NCI-H1694 treated with DMSO at 0.1 percent for 48 hours (cell line): ENCODE results near the gene ACAA1.
"Not testable (repeated sequence)": the region's sequence is repeated elsewhere in the genome, so short reads cannot be mapped to it uniquely, and the experiment has no call there.

Source experiments
- DNase-seq: peaks from one replicate; lab custom pipeline; 2025; lab: John Stamatoyannopoulos, UW

Gene ACAA1

DNA sequence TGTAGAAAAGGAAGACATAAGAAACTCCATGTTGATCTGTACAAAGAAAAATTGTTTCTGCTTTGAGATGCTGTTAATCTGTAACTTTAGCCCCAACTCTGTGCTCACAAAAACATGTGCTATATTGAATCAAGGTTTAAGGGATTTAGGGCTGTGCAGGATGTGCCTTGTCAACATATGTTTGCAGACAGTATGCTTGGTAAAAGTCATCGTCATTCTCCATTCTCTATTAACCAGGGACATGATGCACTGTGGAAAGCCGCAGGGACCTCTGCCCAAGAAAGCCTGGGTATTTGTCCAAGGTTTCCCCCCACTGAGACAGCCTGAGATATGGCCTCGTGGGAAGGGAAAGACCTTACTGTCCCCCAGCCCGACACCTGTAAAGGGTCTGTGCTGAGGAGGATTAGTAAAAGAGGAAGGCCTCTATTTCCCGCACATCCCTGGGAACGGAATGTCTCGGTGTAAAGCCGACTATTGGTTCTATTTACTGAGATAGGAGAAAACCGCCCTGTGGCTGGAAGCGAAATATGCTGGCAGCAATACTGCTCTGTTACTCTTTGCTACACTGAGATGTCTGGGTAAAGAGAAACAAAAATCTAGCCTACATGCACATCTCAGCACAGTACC, 2.3 kb downstream of the ACAA1 start:
- not testable (repeated sequence) for DNase-seq

DNA sequence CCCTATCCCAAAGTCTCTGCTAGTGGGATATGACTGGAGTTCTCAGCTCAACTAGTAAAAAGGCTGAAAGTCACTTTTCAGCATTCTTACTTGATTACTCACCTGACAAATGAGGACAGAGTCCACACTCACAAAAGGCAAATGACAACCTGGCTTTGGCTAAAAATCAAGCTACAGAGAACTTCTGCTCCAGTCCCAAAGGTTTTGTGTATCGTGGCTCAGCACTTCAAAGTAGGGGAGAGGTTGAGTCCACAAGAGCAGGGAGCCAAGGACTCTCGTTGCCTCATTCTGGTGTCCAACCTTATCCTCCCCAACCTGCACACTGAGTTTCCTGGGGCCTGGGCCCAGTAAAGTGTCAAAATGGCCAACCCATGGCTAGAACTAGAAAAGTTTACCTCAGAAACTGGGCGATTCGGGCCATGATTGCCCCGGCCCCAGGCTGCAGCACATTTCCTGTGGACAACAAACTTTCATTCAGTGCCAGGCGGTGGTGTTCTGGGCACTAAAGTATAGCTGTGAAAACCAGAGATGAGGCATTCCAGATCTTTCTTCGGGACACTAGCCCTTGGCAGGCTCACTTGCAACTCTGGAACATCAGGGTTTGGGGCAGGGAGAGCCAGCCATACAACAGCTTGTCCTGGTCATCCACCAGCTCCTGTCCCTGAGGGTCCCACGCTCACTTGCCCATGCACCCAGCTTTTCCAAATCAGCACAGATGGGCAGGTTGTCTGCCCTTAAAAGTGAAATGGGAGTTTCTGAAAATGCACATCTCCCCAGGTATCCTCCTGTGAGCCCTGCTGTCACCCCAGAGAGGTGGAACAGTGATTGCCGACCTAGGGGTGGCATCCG, 3.1 kb downstream of the ACAA1 start:
- DNase-seq = no peak

- no peak for DNase-seq
Measured at GRCh38 chr3:38133209-38133556, 3.7 kb downstream of the ACAA1 start.

DNA sequence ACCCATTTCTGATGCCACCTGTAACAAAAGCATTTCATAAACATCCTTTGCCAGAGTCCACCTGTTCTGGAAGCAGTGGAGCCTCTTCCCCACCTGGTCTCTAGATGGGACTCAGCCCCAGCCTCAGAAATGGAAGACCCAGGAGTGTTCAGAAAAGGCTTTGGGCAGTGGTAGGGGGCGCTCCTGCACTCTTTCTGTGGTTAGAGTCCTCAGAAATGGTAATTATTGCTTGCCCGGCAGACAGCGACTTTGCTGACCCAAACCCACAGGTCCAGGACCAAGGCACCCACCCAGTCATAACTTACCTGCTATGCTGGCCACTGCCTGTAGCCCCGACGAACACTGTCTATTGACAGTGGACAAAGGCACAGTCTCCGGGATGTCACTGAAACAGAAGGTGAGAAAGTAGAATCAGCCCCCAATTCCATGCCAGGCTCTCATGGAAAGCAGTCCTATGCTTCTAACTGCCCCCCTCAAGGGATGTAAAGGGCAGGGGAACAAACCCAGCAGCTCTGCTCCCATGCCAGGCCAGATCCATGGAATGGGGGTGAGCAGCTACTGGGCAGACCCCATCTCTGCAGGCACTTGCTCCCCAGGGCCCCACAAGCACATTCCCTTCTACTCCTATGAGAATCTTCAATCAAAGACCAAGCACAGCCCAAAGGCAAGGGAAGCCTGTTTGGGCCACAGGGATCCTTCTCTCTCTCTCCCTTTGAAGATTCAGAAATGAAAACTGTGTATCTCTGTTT, 5.1 kb downstream of the ACAA1 start:
- no peak for DNase-seq

GRCh38 chr3:38130631-38131065, 6.3 kb downstream of the ACAA1 start:
- DNase-seq = no peak

DNA sequence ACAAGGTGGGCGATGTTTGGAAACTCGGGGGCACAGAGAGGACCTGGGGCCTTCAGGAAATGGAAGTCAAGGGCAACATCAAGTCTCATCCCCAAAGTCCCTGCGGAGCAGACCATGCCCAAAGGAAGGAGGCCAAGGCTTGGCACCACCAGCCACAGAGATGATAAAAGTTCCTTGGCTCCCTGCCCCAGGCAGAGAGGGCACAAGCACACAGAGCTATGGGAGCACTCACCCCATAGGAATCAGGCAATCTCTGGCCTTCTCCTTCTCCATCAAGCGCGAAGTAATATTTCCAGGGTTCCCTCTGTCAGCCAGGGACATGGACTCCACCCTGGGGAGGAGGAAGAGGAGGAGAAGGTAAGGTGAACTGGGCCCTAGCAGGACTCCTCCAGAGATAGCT, 7.9 kb downstream of the ACAA1 start:
- DNase-seq = no peak

- DNase-seq = no peak
Measured at GRCh38 chr3:38128303-38128655, 8.6 kb downstream of the ACAA1 start.

- DNase-seq = no peak
Measured at GRCh38 chr3:38127611-38128302, 9.2 kb downstream of the ACAA1 start.

DNA sequence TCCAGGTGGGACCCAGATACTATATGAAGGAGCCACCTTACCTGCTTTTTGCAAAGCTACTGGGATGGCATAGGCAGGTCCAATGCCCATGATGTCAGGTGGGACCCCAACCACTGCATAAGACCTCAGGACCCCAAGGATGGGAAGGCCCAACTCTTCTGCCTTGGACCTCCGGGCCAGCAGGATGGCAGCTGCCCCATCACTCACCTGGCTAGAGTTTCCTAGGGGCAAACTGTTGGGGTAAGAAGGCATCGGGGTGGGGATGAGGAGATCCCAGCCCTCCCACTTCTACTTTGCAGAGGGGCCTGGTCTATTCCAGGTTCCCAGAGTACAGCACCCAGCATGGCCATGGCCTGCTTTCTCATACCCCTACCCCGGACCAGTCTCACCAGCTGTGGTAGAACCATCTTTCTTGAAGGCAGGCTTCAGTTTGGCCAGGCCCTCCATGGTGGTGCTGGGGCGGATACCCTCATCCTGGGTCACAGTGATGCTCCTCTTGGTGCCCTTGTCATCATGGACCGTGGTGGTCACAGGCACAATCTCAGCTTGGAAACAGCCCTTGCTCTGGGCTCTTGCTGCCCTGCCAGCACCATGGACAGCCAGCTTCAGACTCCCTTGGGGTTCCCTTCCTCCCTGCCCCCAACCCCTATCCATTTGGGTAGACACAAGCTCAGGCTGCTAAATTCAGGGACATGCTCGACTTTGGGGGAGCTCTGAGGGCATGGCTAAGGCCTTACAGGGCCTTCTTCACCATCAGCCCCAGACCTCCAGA, 10.6 kb downstream of the ACAA1 start:
- DNase-seq = no peak

GRCh38 chr3:38125305-38126120, 11.4 kb downstream of the ACAA1 start:
- no peak for DNase-seq

DNA sequence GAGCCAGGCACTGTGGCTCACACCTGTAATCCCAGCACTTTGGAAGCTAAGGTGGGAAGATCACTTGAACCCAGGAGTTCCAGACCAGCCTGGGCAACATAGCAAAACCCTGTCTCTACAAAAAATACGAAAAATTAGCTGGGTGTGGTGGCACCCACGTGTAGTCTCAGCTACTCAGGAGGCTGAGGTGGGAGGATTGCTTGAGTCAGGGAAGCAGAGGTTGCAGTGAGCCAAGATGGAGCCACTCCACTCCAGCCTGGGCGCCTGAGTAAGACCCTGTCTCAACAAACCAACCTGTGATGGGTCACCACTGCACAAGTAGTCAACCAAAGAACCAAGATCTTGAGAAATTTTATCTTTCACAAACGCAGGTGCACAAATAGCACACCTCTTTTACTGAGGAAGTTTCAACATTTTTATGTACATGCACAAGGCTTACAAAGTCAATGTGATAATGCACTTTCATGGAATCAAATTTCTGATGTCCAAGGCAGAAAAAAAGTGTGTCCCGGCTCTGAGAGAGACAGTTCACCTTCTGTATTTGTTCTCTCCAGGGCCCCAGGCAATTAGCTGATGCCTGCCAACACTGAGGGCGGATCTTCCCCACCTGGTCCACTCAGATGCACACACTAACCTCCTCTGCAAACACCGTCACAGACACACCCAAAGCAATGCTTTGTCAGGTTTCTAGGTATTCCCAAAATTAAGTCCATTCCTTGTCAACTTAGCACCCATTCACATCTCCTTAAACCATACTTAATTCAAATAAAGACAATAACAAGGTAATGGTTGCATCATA, 12.4 kb downstream of the ACAA1 start:
- DNase-seq = no peak

DNA sequence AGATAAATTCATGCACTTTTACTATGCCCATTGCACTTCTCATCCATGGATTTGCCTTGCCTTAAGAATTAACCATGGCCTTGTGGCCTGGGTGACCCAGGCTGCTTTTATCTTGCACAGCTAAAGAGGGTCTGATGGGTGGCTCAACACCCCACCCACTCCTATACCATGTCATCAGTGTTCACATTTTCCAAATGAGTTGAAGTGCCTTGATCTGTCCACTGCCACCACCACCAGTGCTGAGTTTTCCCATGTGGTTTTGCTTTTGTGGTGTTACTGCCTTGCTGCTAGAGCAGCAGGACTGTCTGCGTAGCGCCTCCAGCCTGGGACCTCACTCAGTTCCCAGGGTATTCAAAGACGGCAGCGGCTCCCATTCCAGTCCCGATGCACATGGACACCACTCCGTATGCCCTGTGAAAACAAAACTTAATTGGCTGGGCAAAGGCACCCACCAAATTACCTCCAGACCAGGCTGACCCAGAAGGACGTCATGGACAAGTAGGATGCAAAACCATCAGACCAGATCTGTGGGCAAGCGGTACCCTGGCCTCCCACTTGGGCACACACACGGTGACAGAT, 14.1 kb downstream of the ACAA1 start:
- DNase-seq = no peak

- DNase-seq = no peak
Measured at GRCh38 chr3:38121832-38122461, 15.0 kb downstream of the ACAA1 start.

DNA sequence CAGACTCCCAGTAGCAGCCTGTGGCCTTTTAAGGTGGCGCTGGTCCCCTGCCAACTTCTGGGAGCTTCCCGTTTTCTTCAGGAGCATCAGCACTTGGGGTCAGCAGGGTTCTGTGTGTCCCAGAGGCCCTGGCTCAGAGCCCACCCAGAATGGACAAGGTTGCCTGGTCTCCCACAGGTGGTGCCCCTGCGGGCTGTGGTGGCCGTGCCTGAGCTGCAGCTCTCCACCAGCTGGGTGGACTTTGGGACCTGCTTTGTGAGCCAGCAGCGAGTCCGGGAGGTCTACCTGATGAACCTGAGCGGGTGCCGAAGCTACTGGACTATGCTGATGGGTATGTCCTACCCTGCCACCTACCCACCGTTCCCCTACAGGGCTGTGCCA, 15.5 kb downstream of the ACAA1 start:
- DNase-seq = no peak

DNA sequence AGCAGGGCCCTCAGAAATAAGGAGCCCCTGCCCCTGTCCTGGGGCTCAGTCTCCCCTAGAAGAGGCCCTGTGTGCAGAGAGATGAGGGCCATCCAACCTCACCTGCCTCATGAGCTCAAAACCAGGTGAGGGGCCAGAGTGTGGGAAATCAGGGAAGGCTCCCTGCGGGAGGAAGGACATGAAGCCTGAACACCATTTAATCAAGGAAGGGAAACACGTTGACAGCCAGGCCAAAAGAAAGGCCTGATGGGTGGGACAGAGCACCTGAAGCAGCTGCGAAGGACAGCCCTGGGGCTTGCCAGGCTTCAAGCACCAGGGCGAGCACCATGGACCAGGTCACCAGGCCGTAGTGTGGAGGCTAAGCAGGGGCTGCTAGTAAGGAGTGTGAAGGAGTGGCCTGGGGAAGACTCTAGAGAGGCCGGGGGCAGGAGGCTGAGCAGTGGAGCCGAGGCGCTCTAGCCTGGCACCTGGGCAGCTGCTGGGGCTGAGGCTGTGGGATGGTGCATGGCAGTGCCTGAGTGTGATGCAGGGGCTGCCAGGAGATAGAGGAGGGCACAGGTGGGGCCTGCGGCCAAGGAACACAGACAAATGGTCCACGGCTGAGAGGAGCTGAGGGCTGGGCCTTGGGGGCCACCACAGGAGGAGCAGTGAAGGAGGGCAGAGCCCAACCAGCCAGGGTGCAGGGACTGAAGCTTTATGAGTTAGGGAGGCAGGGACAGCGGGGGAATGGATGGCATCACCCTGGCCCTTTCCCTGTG, 16.1 kb downstream of the ACAA1 start:
- DNase-seq = no peak

- DNase-seq = no peak
Measured at GRCh38 chr3:38119821-38120692, 16.9 kb downstream of the ACAA1 start.

DNA sequence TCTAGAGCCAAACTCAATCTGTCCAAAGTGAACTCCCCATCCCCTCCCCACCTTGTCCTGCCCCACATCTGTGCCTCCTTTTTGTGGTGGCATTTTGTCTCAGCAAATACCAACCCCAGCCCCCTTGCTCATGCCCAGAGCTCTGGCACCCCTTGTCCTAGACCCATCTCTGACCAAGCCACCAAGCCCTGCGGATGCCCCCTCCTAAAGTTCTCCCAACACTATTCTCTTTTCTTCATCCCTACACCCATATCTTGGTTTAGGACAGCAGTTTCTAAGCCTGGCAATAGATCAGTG, 17.7 kb downstream of the ACAA1 start:
- DNase-seq = no peak
